GM21825 (cell line): ENCODE results near the gene MAPK9.
"Not testable (repeated sequence)": the region's sequence is repeated elsewhere in the genome, so short reads cannot be mapped to it uniquely, and the experiment has no call there.

Experiments used
- ATAC-seq: cut with Tn5 transposase; IDR thresholded peaks from one replicate; pipeline ENCODE4 v1.9.1; 2021; ENCODE audit warnings: mild to moderate bottlenecking, moderate library complexity; ENCODE audit not compliant: unreplicated experiment

Gene MAPK9

GRCh38 chr5:180326989-180327565 is 35.2 kb upstream of the MAPK9 start:
- ATAC-seq = no peak

GRCh38 chr5:180324601-180324950 is 32.7 kb upstream of the MAPK9 start:
- ATAC-seq = no peak

DNA sequence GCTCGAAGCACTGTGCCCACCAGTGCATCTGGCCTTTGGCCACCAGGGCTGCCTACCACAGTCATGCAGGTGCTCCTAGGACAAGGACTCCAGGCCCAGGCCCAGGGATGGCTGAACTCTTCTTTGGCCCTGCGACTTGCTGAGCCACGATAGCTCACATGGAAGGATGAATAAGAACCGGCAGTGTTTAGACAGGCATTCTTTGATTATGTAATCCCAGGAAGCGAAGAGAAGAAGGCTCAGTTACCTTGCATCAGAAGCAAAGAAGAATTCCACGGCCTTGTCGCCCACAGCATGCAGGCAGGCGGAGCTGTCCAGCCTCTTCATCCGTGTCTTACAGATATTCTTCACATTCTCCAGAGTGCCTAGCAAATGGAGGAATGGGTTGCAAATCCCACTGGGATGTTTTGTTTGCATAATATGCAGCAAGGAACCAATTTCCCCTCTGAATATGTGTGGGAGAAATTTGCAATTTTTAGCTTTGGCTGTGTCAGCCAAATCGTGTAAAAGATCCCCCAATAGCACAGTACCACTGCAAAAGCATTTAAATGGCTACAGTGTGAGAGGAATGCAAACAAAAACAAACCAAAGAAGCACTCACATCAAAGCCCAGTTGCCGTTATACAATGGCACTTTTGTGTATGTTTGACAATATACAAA is 32.2 kb upstream of the MAPK9 start:
- ATAC-seq = no peak

DNA sequence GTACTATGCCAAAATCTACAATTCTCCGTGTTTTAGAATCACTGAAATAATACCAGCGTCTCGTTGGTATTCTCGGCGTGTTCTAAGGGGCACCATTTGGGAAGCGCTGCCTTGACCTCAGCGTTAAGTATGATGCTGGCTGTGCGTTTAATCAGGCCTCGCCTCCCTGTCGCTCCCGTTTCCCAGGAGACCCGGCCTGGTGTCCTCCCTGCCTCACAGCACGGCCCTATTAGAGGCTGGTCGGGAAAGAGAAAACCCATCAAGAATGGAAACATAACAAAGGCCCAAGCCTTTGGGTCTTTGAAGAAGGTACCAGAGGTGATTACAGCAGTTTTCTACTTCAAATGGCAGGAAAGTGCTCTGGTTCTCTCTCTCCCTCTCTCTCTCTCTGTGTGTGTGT is 31.3 kb upstream of the MAPK9 start:
- ATAC-seq = no peak

- no peak for ATAC-seq
Observed at GRCh38 chr5:180318456-180319089, 26.7 kb upstream of the MAPK9 start.

DNA sequence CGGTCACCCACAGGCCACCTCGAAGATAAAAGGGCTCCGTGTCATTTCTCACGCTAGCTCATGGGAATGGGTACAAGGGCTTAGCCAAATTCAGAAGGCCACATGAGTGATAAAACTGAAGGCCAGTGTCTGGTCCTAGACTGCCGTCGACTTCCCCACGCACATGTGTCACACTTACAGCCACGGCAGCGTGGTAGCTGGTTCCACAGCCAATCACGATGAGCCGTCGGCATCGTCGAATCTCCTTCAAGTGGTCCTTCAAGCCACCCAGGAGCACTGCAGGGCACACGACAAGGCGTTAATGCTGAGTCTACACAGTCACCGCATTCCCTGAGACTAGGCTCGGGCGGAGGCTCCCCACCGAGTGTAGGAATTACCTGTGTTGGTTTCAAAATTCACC is 24.7 kb upstream of the MAPK9 start:
- ATAC-seq = no peak

DNA sequence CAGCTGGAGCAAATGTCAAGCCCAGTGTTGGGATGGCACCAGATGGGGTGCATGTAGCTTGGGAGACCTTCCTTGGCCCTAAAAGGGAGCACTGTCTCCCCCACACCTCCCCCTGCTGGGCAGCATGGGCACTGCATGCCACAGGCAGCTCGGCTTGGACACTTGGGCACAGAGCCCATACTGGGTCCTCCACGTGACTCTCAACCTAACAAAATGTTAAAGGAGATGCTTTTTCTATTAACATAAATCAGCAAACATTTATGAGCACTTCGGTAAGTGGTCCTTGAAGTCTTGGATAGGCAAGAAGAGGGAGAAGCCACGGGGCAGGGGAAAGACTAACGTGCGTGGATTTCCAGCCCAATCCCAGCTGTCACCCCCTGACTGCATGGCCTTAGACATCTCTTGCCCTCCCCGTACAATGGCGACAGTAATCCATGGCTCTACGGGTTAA is 23.9 kb upstream of the MAPK9 start:
- ATAC-seq = no peak

DNA sequence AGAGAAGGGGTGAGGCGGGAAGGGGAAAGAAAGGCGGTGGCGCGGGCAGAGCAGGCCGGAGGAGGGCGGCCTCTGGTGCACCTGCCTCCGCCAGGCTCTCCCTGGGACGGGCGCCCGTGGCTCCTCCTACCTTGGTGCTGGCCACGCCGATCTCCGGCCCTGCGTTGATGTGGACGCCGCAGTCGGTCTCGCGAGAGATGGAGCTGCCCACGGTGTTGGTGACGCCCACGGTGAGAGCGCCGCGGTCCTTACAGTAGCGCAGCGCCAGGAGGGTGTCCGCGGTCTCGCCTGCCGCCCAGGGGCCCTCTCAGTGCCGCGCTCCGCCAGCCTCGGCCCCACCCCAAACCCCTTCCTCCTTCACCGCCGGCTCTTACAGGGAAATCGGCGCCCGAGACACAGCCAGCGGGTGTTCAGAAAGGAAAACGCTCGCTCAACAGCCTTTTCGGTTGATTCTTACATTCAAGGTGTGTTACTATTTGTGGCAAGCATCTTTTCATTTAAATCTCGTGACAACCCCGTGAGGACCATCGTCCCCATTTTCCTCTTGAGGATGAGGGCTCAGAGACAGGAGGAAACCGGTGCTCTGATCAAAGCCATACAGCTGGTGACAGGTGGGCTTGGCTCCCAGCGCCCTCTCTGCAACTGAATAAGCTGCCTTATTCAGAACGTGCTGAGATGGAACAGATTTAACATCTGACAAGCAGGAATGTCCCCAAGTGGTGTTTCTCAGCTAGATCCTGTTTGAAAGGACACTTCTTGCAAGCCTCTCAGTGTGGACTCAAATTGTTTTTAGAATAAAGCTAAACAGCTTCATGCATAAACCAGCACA is 22.0 kb upstream of the MAPK9 start:
- ATAC-seq = peak; percentile 87

- no peak for ATAC-seq
Observed at GRCh38 chr5:180311216-180311615, 19.3 kb upstream of the MAPK9 start.

- ATAC-seq = no peak
Observed at GRCh38 chr5:180306796-180307195, 14.9 kb upstream of the MAPK9 start.

GRCh38 chr5:180305481-180305880 is 13.6 kb upstream of the MAPK9 start:
- no peak for ATAC-seq

GRCh38 chr5:180304431-180305375 is 12.8 kb upstream of the MAPK9 start:
- ATAC-seq = no peak

GRCh38 chr5:180304016-180304292 is 12.1 kb upstream of the MAPK9 start:
- ATAC-seq = no peak

- ATAC-seq = no peak
Observed at GRCh38 chr5:180303226-180304015, 11.5 kb upstream of the MAPK9 start.

DNA sequence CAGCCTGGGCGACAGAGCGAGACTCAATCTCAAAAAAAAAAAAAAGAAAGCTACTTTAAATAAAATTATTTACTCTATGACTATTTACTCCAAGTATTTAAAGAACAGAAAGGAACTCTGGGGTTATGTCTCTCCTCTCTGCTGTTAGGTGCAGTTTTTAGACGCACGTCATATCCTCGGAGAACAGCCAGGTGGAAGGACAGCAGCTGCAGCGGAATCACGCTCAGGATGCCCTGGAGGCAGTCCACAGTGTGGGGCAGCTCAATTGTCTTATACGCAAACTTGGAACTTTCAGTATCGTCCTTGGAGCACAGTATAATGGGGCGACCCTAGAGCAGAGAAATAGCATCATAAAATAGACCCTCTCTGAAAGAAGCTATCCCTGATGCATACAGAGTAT is 10.4 kb upstream of the MAPK9 start:
- no peak for ATAC-seq

- no peak for ATAC-seq
Observed at GRCh38 chr5:180301253-180301652, 9.4 kb upstream of the MAPK9 start.

DNA sequence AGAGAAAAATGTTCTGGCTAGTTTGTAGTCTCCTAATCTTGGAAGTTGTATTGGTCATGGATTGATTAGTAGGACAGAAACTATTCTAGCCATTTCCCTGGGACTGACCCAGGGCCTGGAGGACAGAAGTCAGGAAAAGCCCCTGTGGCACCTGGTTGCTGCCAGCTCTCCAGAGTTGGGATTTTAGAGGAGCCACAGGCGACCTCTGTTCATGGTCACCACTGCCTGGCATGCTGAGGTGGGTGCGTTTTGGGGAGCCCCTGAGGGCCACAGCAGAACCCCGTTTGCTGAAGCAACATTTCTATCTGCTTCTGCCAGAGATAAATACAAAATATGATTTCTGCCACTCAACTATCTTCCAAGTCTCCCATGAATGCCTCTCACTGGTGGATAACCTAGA is 7.6 kb upstream of the MAPK9 start:
- no peak for ATAC-seq

- not testable (repeated sequence) for ATAC-seq
Observed at GRCh38 chr5:180299014-180299413, 7.1 kb upstream of the MAPK9 start.

GRCh38 chr5:180297587-180298282 is 5.9 kb upstream of the MAPK9 start:
- ATAC-seq = no peak
